HL-60/S4 treated with phorbol 12-myristate 13-acetate at 8.2 ng/mL for 4 days and 3 days (cell line): ENCODE results near the gene KLF12.

ENCODE experiments used
- in situ Hi-C: fragments of 300-500 bp; cut with MboI; formaldehyde crosslinking; loops from 2 replicates; pipeline ENCODE4 v1.15.0; 2022; ENCODE audit warnings: low sequenced_read_pairs

Gene KLF12

DNA sequence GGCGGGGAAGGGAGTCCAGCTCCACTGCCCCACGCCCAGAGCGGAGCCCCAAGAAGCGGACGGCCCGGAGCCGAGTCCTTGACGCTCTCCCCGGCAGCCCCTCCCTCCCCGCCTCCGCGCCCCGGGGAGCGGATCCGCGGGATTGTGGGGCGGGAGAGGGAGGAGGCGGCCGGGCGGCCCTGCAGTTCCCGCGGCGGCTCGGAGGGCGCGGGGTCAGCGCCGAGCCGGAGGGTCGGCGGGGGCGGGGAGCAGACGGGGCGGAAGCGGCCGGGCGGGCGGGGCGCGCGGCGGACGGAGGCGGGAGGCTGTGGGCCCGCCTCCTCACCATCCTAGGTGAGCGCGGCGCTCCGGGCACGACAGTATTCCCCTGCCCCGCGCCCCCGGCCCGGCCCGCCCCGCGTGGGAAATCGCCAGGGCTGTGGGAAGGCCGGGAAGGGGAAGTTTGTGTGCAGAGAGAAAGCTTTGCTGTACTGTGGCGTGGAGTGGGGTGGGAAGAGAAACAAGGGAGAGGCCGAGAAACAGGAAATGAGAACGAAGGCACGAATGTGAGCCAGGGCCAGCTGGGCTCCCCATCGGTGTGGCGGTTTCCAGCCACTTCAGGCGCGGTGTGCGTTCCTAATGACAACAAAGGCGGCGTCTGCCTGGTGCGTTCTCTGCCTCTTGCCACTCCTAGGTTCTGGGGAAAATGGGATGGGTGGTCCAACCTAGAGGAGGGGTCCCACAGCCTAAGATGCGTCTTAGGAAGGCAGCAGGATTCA lies 1.3 kb upstream of the KLF12 start:
- in situ Hi-C loops, result no loop called here

DNA sequence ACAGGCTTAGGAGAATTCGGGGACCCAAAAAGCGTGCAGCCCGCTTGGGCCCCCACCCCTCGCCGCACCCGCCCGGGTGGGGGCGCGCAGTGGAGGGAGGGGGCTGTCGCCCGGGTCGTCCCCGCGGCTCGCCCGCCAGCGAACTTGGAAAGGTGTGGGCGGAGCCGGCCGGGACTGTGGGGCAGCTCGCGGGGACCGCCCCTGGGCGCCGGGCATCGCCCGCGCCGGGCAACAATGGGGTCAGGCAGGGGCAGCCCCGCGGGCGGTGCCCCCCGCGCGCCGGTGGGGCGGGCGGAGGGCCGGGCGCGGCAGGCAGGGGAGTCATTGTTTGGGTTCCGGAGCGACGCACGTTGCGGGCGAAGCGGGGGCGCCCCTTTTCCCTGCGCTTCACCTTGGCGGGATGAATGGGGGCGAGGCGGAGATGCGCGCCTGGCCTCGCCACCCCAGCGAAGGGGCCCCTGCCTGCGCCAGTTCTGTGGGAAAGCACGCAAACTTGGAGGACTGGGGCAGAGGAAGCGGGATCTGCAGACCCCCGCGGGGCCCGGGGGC lies 647 bp upstream of the KLF12 start:
- in situ Hi-C loops, result no loop called here

DNA sequence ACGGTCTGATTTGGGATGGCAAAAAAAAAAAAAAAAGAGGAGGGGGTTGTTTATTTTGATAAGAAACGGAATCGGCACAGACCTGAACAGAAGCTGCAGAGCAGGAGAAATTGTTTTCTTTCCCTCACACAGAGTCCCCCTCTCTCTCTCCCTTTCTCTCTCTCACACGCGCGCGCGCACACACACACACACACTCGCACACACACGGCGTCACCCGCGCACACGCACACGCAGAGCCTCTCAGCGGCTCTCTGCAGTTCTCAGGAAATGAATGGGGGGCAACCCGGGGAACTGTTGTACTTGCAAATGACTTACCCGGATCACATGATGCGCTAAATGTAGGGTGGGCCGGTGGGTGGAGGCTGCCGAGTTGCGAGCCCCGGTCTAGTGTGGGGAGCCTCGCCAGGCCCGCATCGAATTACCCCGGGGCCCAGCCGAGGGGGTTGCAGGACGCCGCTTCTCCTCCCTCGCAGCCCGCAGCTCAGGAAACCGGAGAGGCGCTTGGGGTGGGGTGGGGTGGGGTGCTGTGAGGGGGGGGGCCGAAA lies 475 bp downstream of the KLF12 start:
- in situ Hi-C loops, result no loop called here

DNA sequence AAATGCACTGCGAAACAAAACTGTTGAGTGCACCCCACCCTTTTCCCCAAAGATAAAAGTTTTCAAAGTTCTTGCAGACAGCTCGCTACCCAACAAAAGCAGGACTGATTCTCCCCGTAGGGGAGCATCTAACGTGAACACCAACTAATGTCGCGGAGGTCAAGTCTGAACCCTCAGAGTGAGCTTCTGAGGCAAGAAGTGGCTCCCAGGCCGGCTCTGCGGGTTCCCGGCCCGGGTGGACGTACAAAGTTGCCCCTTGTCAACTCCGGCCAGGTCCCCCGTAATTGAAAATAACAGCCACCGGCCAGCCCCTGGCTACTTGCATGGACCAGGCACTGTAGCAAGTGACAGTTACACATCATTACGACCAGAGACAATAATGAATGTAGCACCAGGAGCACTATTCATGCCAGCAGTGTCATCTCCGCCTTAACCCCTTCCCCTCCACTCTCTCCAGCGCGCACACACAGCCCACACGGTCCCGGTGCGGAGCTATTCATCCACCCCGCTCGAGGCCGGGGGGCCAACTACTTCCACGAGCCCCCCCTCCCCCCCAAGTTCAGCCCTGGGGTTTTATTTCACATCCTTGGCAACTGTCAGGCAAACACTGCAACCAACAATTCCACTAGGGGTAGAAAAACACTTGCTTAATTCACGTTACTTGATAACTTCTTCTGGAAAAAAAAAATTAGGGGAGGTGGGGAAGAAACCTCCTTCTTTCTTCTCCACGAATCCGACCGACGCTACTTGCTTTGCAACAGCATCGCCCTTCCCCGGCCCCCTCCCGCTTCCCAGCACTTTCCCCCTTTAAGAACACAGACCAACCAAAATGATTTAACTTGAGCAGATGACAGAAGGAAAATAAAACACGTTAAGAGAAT lies 1.2 kb downstream of the KLF12 start:
- in situ Hi-C loops, result no loop called here

DNA sequence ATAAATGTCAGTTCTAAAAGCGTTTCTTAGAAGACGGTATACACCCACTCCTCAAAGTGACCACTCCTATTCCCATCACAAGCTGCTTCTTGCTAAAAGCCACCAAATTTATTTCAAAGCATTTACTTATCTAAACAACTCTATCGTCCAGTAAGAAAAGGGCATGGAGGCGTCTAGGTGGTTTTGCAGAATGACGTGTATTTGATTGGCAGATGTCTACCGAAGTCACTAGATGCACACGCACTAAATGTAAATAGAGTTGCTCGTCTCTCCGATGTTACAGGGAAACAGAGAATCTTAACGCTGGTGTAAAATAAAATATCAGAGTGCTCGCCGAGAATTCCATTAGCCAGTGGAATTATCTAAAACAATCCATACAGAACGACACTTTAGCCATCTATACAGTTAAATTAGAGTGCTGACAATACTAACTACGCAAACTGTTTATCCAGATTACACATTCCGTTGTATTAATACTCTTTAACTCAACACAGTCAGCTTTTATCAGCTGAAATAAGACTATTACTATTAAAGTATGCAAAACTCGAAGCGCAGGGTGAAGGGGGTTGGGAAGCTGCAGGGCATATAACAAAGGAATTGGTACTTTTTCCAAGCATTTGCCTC lies 1.9 kb downstream of the KLF12 start:
- in situ Hi-C loops, result no loop called here

DNA sequence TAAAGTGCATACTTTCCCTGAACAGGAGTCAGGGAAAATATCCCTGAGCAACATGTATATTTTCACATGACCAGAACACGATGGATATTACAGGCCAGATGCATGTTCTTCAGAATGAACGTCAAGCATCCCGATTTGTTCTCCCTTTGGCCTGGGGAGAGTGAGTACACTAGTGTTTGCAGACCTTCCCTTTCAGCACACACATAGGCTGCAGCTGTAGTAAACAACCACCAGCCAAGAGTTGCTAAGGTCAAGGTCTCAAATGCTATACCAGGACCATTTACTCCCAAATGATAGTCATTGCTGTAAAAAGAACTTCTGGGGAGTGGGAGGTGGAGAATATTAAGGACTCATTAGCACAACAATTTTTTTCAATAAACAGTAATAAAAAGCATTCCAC lies 3.0 kb downstream of the KLF12 start:
- in situ Hi-C loops, result no loop called here

DNA sequence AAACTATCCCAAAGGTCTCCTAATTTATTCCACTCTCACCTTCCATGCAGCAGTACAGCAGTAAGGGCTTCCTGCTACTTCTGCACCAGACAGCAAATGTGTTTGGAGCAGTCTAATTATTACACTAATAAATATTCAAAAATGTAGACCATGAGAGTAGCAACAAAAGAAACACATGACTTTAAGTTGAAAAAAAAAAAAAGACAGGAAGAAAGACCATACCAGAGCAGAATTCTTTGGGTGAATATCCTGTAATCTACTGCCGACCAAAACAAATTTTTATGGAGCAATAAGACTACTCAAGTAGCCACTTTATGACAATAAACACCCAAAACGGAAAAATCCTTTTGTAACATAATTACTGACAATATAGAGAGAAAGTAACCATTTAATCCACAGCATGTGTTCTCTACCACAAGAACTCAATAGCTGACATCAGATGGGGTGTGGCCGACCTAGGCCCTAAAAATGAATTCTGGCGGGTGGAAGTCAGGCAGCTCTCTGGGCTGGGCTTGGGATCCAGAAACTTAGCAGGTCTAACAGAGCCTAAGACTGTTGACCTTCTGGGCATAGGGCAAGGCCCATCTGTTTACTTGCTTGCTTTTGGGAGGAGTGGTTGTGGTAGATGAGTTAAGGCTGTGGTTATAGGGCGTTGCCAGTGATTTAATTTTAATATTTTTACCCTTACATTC lies 4.6 kb downstream of the KLF12 start:
- in situ Hi-C loops, result no loop called here

DNA sequence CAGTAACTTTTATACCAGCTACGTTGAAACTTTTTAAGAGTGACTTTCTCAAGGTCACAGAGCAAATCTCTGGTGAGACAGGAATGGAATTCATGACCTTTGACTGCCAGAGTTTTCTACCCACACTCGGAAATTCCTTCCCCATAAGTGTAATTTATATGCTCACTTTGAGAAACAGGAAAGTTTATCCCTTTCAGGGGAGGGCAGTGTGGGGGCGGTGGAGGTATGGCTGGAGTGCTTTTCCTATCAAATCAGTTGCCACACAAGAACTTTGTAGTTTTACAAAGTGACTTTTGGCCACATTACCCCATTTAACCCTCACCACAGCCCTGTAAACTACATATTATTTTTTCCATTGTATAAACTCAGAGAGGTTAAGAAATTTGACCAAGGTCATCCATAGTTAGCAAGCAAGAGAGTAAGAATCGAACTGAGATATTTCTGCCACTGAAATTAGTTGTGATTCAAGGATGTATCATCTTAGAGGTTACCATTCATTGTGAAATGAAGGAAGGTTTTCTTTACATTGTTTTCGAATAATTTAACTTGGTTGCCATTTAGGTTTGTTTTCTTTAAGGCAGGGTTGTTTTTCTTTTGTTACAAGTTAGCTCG lies 5.9 kb downstream of the KLF12 start:
- in situ Hi-C loops, result no loop called here

DNA sequence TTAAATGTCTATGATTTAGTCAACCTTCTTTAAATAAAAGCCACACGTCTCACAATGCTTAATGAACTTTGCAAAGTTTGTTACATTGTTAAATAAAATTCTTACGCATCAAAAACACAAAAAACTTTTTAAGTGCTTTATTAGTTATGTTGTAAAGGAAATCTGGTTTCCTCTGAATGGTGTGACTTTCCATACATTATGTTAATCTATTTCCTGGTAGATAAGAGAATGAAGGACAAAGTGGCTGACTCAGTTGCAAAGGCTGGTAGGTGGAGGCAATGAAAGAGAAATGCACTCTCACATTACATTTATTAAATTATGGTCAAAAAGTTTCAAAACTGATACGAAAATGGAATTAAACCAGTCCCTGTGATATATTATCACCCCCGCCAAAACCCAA lies 15.9 kb downstream of the KLF12 start:
- in situ Hi-C loops, result no loop called here

DNA sequence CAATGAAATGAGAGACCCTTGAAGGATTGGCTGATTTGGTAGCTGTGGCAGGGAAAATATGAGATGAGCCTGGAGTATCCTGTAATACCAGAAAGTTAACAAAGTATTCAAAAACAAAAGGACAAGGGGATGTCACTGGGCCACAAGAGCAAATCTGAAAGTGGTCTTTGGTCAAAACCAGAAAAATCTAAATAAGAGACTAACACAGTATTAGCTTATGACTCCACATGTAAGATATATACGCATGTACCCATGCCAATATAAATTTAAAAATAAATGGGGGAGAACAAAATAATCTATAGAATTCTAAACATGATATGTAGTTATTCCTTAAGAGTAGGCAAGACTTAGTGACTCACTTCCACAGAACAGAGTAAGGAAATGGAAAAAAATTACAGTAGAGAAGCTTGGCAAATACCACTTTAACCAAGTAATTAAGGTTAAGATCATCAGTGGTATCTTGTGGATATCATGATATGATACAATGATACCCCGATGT lies 16.9 kb downstream of the KLF12 start:
- in situ Hi-C loops, result no loop called here

DNA sequence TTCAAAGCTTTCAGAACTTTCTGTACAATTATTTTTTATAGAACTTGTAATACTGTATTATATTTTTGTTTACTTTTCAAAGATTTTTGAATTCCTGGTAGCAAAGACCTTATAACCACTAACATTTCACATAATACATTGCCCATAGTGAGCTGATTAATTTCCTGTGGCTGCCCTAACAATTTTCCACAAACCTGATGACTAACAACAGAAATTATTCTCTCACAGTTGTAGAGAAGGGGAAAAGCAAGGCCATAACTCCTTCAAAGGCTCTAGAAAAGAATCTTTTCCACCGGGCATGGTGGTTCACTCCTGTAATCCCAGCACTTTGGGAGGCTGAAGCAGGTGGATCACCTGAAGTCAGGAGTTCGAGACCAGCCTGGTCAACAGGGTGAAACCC lies 19.1 kb downstream of the KLF12 start:
- in situ Hi-C loops, result no loop called here

DNA sequence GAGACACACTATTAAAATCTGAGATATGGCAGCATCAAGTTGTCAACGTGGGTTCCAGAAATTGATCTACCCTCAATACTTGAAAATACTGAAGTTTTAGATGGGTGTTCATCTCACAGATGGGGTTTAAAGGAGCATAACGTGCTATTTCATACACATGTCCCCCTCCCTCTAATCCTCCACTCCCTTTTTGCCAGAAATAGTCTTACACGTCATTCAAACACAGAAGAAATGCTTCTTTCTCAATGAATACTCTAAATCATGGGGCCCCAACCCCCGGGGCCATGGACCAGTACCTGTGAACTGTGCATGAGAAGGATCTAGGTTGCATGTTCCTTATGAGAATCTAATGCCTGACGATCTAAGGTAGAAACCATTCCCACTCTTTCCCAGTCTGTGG lies 19.6 kb downstream of the KLF12 start:
- in situ Hi-C loops, result no loop called here

DNA sequence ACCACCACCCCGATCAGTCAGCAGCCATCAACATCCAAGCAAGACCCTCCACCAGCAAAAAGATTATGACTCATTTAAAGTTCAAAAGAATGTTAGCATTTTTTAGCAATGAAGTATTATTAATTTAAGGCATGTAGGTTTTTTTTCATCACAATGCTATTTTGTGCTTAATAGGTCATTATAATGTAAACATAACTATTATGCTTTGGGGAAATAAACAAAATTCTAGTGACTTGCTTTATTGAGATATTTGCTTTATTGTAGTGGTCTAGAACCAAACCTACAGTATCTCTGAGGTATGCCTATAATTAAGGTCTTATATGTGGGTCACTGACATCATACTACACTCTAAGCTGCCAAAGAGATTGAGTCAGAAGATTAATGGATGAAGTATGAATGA lies 20.0 kb downstream of the KLF12 start:
- in situ Hi-C loops, result no loop called here

DNA sequence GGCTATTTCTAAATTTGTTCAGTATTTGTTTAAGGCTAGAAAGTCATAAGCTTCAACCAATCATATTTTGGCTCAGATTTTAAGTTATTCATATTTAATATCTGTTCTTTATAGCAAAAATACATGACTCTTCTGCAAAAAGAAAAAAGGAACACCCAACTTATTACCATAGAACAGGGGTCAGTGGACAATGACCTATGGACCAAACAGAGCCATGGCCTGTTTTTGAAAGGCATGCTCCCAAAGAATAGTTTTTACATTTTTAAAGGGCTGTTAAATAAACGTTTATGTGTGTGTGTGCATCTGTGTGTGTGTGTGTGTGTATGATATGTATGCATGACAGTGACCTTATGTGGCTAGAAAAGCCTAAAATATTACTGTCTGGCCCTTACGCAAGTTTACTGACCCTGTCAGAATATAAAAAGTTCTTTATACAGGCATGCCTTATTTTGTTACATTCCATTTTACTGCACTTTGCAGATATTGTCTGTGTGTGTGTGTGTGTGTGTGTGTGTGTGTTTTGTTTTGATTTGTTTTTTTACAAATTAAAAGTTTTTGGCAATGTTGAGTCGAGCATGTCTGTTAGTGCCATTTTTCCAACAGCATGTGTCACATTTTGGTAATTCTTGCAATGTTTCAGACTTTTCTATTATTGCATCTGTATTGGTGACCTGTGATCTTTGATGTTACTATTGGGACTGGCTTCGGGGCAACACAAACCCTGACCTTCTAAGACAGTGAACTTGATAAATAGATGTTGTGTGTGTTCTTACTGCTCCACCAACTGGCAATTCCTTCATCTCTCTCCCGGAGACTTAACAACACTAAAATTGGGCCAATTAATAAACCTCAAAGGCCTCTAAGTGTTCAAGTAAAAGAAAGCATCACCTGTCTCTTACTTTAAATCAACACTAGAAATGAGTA lies 22.0 kb downstream of the KLF12 start:
- in situ Hi-C loops, result no loop called here

DNA sequence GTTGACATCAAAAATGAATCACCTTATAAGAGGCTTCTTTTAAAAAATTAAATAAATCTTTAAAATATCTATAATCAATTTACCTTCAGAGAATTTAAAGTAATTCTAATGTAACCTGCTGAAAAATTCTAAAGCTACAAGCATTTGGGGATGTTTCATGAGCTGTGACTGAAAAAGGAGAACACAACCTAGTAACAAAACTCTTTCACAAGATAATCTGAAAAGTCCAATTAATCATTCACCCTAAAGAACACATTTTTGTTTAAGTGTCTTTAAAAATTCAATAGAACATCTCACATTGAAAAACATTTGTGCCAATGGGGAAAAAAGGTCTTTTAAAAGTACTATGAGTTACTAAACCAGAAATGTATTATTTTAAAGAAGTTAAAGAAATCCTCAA lies 22.8 kb downstream of the KLF12 start:
- in situ Hi-C loops, result no loop called here

DNA sequence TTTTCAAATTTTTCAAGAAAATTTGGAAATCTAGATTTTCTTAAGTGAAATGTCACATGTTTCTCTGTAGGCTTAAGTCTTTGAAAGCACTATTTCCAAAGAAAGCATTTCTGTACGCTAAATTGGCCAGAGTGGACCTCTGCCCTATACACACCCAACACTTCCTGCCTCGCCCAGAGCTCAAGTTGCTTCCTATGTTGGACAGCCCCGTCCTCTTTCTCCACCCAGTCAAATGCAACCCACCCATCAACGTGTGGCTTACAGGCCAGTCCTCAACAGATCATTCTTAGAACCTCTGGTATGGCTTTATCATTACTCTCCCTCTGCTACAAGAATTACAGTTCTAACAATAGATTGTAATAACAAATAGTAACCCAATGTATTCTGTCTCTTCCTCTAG lies 24.2 kb downstream of the KLF12 start:
- in situ Hi-C loops, result no loop called here

DNA sequence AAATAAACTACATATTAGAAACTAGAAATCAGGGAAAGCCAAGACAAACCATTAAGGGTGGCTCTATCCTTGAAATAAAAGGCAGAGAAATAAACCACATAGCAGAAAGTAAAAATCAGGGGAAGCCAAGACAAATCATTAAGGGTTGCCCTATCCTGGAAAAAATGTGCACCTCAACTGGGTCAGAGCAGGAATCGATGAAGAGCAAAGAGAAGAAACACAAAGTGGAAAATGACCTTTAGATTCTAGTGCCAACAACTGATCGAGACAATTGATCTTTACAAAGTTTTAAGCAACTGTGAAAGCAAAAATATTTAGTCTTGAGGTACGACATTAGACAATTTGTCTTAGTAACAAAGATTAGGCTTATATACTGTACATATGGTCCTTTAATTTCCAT lies 26.6 kb downstream of the KLF12 start:
- in situ Hi-C loops, result no loop called here

DNA sequence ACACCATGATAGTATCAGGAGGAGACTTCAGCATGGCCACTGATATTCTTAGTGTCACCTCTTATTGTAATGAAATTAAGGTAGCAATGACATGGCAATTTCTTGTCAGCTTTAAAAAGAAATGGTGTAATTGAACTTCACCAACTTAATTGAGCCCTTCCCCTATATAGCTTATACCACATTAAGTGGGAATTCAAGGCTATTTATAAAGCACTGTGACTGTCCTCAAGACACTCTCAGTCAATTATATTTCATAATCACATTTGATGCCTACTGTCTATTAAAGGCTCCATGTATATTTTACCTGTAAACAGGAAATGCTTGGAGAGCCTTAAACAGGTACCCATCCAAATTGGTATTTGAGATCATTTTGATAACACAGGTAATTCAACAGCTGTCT lies 28.3 kb downstream of the KLF12 start:
- in situ Hi-C loops, result no loop called here

DNA sequence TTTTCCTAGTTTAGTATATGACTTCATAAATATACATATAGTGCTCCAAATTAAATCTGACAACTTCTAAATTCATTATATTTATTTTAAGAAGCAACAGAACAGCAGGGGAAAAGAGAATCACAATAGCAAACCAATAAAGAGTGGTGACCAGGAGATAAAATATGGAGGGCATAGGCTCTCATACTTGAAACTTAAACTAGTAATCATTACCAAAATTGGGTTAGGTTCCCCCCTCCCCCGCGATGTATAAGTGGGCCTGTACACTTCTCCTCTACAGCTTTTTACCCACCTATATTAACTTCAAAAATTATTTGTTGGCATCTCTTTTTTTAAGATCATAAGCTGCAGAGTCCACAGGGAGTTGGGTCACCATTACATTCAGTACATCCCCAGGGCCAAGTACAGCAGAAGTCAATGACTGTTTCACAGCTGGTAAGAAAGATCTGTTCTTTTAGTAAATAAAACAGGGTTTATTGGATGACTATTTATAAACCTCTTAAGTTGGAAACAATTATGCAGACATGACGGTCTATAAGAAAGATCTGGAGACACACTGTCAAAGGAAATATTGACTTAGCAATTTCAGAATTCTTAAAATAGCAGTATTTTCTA lies 29.4 kb downstream of the KLF12 start:
- in situ Hi-C loops, result no loop called here
